ENCODE data around the gene TMEM52B. TPM values are rescaled to one million over a fixed set of nuclear protein-coding genes. Genes with fewer than 3 reads are reported as not detected.
"Not testable (repeated sequence)": the region's sequence is repeated elsewhere in the genome, so short reads cannot be mapped to it uniquely, and the experiment has no call there.

The TMEM52B gene
- total RNA-seq, 1 donor from 2014 or later: 0.68 TPM

DNA sequence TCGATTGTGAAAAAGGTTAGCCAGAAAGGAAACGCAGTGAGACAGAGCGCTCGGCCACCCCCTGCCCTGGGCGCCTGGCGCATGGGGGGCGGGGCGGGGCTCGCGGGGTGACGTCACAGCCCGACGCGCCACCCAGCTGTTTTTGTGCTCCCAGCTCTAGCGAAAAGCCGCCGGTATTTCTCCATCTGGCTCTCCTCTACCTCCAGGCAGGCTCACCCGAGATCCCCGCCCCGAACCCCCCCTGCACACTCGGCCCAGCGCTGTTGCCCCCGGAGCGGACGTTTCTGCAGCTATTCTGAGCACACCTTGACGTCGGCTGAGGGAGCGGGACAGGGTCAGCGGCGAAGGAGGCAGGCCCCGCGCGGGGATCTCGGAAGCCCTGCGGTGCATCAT is 33.9 kb downstream of the TMEM52B start, which contains the start of gene GABARAPL1:
TSS of gene GABARAPL1 (plus strand) at position 139 of the 393 bp plus-strand sequence. CDS start at position 392, 253 bp downstream.
- Mint-ChIP-seq H3K36me3 (peaks cover 14% of the 10 kb centered on the region), H3K27ac (peak within 1 kb of the TSS; percentile 100), H3K9me3 (no peaks in the 10 kb centered on the region)

DNA sequence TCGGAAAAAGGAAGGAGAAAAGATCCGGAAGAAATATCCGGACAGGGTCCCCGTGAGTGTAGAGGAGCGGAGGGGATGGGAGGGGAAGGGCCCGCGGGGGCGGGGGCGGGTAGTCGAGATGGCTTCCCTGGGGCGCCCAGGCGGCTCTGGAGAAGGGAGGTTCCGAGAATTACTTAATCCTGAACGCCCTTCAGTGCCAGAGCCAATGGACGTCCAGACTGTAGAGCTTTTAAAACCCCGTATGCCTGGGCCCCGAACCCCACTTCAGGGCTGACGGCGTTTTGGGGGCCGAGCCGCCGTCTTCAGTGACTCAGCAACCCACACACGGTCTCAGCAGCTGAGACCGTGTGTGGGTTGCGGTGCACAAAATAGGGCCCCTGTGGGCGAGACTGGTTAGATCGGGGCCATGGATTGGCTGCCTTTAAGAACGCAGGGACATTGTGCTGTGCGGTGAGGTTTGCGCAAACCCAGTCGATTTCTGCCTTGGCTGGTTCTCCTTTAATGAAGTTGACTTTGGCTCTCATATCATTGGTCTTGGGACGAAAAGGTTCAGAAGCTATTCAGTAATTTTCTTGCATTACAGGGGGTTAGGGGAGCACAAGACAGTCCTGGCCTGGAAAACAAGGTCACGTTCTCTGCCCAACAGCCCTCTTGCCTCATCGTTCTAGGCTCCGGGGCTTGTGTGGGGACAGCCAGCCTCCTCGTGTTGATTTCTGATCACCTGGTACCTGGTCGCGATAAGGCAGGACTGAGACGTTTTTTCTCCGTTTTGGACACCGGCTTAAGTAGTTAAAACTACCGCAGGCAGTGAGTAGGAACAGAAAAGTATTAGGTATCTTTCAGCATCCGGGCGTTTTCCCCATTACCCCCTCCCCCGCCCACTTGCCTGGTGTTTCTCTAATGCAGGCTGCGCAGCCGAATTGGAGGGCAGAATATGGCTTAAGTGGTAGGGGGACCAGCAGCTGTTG is 34.6 kb downstream of the TMEM52B start:
- Mint-ChIP-seq H3K4me1 (ENCODE audit: unreplicated experiment) (peaks cover 5% of the 10 kb centered on the region), H3K36me3 (peaks cover 17% of the 10 kb centered on the region), H3K9me3 (no peaks in the 10 kb centered on the region), H3K27ac (peak overlapping the region; percentile 100), H3K27me3 (peaks cover 7% of the 10 kb centered on the region), H3K4me3 (peak overlapping the region; percentile 97)
- DNase-seq (ENCODE audit: extremely low spot score, unreplicated experiment): no peak
- TF ChIP-seq, protein P1, sequence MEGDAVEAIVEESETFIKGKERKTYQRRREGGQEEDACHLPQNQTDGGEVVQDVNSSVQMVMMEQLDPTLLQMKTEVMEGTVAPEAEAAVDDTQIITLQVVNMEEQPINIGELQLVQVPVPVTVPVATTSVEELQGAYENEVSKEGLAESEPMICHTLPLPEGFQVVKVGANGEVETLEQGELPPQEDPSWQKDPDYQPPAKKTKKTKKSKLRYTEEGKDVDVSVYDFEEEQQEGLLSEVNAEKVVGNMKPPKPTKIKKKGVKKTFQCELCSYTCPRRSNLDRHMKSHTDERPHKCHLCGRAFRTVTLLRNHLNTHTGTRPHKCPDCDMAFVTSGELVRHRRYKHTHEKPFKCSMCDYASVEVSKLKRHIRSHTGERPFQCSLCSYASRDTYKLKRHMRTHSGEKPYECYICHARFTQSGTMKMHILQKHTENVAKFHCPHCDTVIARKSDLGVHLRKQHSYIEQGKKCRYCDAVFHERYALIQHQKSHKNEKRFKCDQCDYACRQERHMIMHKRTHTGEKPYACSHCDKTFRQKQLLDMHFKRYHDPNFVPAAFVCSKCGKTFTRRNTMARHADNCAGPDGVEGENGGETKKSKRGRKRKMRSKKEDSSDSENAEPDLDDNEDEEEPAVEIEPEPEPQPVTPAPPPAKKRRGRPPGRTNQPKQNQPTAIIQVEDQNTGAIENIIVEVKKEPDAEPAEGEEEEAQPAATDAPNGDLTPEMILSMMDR (conservative IDR thresholded peaks at IDR 0.05): no peak

More for the DNA sequence above, 33.9 kb downstream of the TMEM52B start, which contains the start of gene GABARAPL1:
- H3K4me3 Mint-ChIP-seq: peak within 1 kb of the TSS; percentile 97
- TF ChIP-seq, protein P1 (conservative IDR thresholded peaks at IDR 0.05): no peak
- peaks cover 7% of the 10 kb centered on the region for H3K27me3 Mint-ChIP-seq
- H3K4me1 Mint-ChIP-seq (ENCODE audit: unreplicated experiment): peaks cover 5% of the 10 kb centered on the region
- DNase-seq (ENCODE audit: extremely low spot score, unreplicated experiment): peak; percentile 82

DNA sequence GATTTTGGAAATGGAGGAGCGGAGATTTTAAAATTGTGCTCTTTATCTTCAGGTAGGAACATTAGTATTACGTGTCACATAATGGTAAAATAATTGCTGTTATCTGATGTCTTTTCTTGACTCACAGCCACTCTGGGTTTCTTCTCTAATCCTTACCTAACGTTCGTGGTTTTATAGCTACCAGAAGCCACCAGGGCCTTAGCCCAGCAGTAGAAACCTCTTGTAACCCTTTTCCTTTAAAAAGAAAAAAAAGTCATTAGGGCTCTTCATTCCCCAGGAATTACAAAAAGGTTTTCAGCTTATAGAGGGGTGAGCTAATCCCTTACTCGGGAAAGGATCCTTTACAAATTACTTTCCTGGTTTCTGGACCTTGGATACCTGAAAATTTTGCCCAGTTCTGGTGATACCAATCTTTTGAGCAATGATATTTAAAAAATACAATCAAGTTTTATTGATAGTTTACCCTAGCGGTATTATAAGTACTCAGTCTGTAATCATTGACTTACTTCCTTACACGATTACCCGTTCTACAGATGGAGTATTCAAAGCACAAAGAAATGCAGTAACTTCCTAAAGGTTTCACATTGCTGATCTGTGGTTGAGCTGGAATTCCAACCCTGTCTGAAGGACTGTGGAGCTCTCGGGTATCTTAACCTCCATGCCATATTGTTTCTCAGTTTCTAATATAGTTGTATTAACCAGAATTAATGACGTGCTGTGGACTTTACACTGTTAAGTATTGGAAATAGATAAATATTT is 35.5 kb downstream of the TMEM52B start:
- TF ChIP-seq, protein P1 (conservative IDR thresholded peaks at IDR 0.05): no peak
- peaks cover 5% of the 10 kb centered on the region for H3K4me1 Mint-ChIP-seq (ENCODE audit: unreplicated experiment)
- H3K27ac Mint-ChIP-seq: peak overlapping the region; percentile 100
- peaks cover 17% of the 10 kb centered on the region for H3K36me3 Mint-ChIP-seq
- peak overlapping the region; percentile 97 for H3K4me3 Mint-ChIP-seq
- H3K27me3 Mint-ChIP-seq: peaks cover 7% of the 10 kb centered on the region
- no peak for DNase-seq (ENCODE audit: extremely low spot score, unreplicated experiment)
- no peaks in the 10 kb centered on the region for H3K9me3 Mint-ChIP-seq

DNA sequence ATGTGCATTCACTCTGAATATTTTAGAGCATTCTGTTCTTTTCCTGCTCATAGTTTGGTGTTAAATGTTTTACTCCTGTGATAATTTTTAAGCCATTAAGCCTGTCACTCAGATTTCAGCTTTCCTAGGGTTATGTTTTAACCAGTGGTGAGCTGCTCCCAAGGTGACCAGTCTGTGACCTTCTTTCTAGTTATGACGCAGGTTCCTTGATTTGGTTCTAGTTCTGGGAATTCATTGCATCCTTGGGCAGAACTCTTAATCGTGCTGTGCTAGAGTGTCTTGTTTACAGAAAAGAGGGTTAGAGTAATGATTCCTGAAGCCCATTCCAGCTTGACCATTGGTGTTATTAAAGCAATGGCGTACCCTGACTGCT is 36.0 kb downstream of the TMEM52B start:
- peak overlapping the region; percentile 97 for H3K4me3 Mint-ChIP-seq
- no peaks in the 10 kb centered on the region for H3K9me3 Mint-ChIP-seq
- peaks cover 18% of the 10 kb centered on the region for H3K36me3 Mint-ChIP-seq
- TF ChIP-seq, protein P1 (conservative IDR thresholded peaks at IDR 0.05): no peak
- H3K27ac Mint-ChIP-seq: peak overlapping the region; percentile 100
- H3K4me1 Mint-ChIP-seq (ENCODE audit: unreplicated experiment): peaks cover 5% of the 10 kb centered on the region
- H3K27me3 Mint-ChIP-seq: peaks cover 7% of the 10 kb centered on the region
- no peak for DNase-seq (ENCODE audit: extremely low spot score, unreplicated experiment)

DNA sequence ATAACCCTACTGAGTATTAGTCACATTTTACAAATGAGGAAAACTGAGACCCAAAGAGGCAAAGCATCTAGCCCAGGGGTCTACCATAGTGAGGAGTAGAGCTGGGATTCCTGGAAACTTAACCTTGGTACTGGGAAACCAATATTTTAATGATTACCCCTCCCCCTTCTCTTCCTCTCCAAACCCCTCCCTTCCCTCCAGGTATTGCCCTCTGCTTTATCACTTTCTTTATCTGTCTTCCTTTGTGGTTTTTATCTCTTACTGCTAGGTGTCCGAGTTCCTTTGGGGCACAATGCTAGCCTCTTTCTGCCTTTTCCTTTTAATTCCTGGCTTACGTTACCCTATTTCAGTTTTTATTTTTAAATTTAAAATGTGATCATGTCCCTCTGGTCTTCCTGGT is 36.6 kb downstream of the TMEM52B start:
- Mint-ChIP-seq H3K36me3 (peaks cover 24% of the 10 kb centered on the region), H3K9me3 (no peaks in the 10 kb centered on the region), H3K4me3 (peak overlapping the region; percentile 97), H3K27me3 (peaks cover 7% of the 10 kb centered on the region), H3K4me1 (ENCODE audit: unreplicated experiment) (peaks cover 5% of the 10 kb centered on the region), H3K27ac (peak overlapping the region; percentile 100)
- TF ChIP-seq, protein P1 (conservative IDR thresholded peaks at IDR 0.05): no peak
- no peak for DNase-seq (ENCODE audit: extremely low spot score, unreplicated experiment)

DNA sequence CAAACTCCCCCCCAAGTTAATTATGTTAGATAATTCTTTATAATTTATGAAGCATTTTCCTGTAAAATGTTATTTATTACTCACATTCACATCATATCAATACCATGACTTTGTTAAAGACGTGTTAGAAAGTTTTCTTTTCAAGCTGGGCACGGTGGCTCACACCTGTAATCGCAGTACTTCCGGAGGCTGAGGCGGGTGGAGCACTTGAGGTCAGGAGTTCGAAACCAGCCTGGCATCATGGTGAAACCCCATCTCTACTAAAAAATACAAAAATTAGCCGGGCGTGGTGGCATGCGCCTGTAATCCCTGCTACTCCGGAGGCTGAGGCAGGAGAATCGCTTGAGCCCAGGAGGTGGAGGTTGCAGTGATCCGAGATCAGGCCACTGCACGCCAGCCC is 37.1 kb downstream of the TMEM52B start:
- Mint-ChIP-seq H3K36me3 (peaks cover 29% of the 10 kb centered on the region), H3K27ac (peak overlapping the region; percentile 100)
- not testable (repeated sequence) for H3K4me1 Mint-ChIP-seq (ENCODE audit: unreplicated experiment); H3K4me3 Mint-ChIP-seq; DNase-seq (ENCODE audit: extremely low spot score, unreplicated experiment); H3K9me3 Mint-ChIP-seq; H3K27me3 Mint-ChIP-seq

All from type B pancreatic cell (in vitro differentiated cells).